ENCODE measurements around the gene METTL3.
A peak's percentile ranks its signal among the peaks of the same experiment; 100 is the strongest.

The METTL3 gene

GRCh38 chr14:21526672-21527317, 15.7 kb upstream of the METTL3 start:
- no peak for DNase-seq

DNA sequence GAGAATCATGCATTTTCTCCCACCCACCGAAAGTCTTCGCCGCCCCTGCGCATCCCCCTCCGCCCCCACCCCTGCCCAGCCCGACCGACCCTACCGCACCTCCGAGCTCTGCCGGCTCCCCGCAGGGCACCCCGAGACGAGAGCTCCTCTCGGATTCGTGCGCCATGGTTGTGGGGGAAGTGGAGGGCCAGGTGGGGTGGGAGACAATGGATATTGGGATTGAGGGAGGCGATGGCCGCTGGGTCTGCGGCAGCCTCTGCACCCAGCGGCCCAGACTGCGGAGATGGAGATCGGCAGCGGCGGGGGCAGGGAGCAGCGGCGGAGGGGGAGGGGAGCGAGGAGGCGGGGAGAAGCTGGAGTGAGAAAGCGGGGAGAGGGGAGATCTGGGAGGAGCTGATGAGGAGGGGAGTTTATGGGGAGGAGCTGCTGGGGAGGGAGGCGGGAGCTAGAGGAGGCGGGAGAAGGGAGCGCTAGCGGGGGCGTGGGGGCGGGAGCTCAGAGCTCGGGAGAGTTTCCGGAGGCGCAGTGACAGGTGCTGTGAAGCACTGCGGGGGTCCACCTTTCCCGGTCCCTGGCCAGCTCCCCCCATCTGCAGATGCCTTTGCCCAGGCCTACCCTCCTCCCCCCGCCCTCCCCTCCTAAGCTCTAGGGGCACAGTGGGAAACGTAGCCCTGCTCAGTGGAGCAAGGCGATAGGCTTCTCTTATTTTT, 15.0 kb upstream of the METTL3 start, which contains the start of gene SALL2:
SALL2 (minus strand) TSS at position 385 of the 710 bp plus-strand sequence; CDS start at position 166, 219 bp downstream.
- peak; percentile 77 for DNase-seq

DNA sequence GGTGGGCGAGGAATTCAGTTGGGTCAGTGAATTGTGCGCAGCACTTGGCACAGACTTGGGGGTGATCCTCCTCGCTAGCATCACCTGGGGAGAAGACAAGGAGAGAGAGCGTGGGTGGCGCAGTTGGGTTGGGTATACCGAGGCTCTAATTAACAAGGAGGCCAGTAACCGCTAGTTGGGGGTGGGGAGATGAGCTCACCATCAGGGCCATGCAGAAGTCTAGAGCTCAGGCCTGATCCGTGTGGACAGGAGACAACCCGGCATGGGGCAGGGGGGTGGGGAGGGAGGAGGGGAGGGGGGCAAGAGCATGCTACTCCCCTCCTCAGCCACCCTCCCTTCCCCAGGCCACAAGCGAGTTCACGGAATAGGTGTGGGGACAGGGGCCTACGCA, 14.4 kb upstream of the METTL3 start:
- no peak for DNase-seq

DNA sequence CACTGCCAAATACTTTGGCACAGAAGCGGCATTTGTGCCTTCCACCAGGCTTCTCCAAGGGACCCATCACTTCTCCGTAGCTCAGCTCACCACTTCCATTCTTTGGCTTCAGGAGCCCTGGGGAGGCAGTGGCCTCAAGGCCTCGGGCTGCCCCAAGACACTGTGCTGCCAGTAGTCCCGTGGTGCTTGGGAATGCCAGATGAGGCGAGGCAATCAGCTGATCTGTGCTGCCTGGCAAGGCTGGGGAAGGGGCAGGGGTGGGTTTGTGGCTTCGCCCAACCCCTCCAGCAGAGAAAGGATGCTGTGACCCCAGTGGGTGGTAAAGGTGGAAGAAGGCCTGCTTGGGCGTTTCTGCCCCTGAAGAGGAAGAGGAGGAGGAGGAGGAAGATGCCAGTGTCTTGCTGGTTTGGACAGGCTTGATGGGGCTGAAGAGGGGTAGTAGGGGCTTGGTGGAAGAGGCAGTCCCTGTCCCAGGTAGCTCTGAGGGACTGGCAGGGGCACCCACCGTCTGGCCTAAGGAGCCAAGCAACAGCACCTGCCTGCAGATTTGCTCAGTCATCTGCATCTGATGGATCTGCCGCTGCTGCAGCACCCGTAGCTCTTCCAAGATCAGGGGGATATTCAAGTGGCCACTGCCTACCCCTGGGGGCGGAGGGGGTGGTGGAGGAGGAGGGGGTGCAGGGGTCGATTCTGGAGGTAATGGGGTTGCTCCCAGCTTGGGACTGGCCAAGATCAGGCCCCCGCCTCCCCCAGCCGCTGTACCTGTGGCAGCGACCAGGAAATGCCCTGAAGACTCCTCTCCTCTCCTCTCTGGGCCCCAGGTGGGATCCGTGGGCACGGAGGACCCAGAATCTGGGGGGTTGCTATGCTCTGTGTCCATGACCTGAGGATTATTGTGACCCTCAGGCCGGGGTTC, 13.7 kb upstream of the METTL3 start:
- no peak for DNase-seq

DNA sequence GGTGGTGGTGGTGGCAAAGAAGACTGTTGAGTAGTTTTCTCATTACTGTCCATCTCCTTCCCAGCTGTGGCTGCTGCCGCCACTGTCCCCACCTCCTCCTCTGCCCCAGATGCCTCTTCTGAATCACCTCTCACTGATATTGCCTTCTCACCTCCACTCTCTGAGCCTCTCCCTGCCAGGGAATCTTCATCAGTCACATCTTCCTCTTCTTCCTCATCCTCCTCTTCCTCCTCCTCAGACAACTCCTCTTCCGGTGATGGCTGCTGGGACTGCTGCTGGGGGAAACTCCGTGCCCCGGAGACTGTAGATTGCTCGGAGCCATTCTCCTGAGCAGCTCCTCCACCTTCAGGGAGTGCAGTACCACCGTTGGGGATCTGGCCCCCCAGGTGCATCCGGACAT, 12.1 kb upstream of the METTL3 start:
- no peak for DNase-seq

- DNase-seq = no peak
These were observed 10.4 kb upstream of the METTL3 start for GRCh38 chr14:21521501-21521900.

- DNase-seq = no peak
These were observed 9.6 kb upstream of the METTL3 start for GRCh38 chr14:21520767-21521166.

DNA sequence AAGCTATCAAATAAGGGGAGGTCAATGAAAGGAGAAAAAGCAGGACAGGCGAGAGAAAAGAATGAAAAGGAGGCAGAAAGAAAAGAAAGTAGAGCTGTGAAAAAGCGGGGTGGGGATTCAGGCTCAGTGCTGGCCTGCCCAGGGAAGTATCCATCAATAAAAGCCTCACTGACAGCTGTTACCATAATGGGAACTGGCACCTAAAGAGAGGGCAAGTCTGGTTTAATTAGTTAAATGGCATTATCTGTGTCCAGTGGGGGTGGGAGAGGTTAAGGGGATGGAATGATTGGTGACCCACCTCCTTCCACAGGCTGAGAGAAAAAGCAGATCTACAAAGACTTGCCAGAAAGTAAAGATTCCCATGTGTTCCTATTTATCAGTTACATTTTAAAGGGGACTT, 7.6 kb upstream of the METTL3 start:
- DNase-seq = no peak

DNA sequence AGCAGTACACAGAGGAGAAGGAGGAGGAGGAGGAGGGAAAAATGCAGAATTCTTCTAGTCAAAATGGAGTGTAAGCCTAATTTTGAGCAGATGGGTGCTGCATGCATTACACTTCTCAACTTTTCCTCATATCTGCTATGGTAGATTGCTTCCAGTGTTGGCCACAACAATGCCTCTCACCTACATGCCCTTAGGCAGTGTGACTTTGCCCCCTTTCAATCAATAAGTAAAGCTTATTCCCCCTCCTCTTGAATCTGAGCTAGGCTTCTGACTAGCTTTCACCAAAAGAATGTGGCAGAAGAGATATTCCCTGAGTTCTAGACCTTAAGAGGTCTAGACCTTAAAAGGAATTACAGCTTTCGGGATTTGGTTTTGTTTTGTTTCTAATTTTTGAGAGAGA, 3.2 kb upstream of the METTL3 start:
- DNase-seq = no peak

GRCh38 chr14:21509432-21510143, 1.6 kb downstream of the METTL3 start:
- no peak for DNase-seq

- DNase-seq = no peak
These were observed 4.6 kb downstream of the METTL3 start for GRCh38 chr14:21506557-21506956.

DNA sequence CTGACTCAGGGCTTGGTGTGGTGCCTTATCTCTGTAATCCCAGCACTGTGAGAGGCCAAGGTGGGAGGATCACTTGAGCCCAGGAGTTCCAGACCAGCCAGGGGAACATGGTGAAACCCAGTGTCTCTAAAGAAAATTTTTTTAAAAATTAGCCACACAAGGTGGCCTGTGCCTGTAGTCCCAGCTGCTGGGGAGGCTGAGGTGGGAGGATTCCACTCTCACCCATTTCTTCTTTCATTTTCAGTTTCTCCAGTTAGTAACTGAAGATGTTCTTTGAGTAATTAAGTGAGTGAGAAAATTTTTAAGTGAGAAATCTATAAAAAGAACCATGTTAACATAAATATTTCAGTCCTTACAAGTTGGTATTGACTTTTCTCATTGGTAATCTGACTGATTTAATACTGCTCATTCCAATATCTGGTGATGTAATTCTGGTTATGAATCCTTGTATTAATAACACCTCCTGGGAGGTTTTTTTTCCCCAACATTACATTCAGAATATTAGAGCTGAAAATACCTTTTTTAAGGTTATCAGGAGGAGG, 6.1 kb downstream of the METTL3 start:
- peak; percentile 41 for DNase-seq

- no peak for DNase-seq
These were observed 7.8 kb downstream of the METTL3 start for GRCh38 chr14:21503376-21503775.

DNA sequence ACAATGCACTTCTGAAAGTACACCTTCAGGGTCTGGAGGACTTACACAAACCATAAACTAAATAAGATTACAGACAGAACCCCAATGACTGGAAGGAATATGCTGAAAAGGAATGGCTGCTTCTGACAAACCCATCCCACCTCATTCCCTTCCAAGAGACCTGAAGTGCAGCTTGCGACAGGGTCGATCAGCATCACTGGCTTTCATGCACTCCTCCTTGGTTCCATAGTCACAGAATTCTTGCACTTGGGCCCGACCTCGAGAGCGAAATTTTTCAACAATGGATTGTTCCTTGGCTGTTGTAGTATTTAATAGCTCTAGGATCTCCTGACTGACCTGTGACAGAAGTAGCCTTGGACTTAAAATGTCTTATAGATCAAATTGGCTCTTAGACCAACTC, 9.6 kb downstream of the METTL3 start:
- DNase-seq = no peak

GRCh38 chr14:21498540-21499526, 12.3 kb downstream of the METTL3 start:
- no peak for DNase-seq

DNA sequence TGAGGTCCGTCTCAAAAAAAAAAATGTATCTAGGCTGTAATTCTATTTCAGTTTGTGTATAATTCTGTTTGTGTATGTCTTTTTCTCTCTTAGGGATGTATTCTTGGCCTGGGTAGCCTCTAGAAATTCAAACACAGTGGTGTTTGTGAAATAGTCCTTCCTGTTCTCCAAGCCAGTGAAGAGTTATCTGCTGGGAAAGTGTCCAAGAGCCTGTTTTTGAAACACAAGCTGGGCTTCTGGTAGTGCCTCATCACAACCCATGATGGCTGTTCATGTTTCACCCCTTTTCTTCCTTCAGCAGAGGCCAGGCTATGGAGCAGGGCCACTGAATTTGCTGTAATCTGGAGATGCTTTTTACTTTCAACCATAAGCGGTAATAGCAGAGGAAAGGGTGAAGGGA, 14.7 kb downstream of the METTL3 start:
- no peak for DNase-seq

GRCh38 chr14:21494902-21495762, 16.0 kb downstream of the METTL3 start:
- DNase-seq = no peak

GRCh38 chr14:21486640-21487087, 24.5 kb downstream of the METTL3 start:
- no peak for DNase-seq

DNA sequence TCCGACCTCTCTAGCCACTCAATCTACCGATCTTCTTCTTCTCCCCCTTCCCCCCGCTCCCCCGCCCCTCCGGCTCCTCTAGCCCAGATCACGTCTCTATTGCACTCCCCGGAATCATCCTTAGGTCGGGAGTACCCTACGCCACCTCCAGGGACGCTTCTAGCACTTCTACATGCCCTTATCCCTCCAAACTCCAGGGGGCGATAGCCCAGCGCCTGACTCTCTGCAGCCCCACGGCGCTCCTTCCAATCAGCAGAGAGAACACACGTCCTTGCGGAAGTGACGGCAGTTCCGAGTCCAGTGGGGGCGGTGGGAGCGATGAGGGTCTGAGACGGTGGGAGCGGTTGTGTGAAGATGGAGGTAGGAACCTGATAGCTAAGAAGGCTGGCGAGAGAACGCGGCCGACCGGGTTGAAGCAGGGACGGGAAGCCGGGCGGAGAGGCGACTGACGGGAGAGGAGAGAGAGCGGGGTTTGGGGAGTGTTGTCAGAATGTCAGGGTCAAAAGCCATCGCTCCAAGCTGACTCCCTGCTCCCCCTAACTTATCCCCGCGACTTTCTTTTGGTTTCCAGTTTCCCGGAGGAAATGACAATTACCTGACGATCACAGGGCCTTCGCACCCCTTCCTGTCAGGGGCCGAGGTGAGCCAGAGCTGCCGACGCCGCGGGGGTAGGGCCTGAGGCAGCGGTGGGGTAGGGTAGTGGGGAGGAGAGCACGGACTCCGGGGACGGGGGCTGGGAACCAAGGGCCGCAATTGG, 34.0 kb downstream of the METTL3 start, which contains the start of the genes RAB2B and TOX4:
RAB2B (minus strand) TSS at position 35 of the 757 bp plus-strand sequence. CDS start 87 bp downstream, outside the sequence.
TOX4 (plus strand) TSS at position 271 of the 757 bp plus-strand sequence; CDS start at position 355, 84 bp downstream.
- DNase-seq = peak; percentile 95
